HepG2 (cell line): ENCODE measurements around the gene ZSCAN21. TPM values are rescaled to one million over a fixed set of nuclear protein-coding genes. Genes with fewer than 3 reads are reported as not detected.
A peak's percentile ranks its signal among the peaks of the same experiment; 100 is the strongest.

Source experiments
- FOSL1 ChIP-seq: sonication (generic); formaldehyde crosslinking; IDR thresholded peaks from 2 replicates; pipeline ENCODE4 v1.9.0; 2021; ENCODE audit warnings: missing genetic modification reagents, borderline replicate concordance
- FOSL2 ChIP-seq: sonication (generic); formaldehyde crosslinking; IDR thresholded peaks from 2 replicates; pipeline ENCODE4 v1.4.0; 2020; ENCODE audit warnings: missing genetic modification reagents
- FOXA3 ChIP-seq: IDR thresholded peaks from 2 replicates; pipeline ENCODE4 v1.6.1; 2016; ENCODE audit warnings: missing genetic modification reagents, missing compliant biosample characterization
- GPN1 ChIP-seq: sonication (generic); formaldehyde crosslinking; IDR thresholded peaks from 2 replicates; pipeline ENCODE4 v1.5.1; 2020; ENCODE audit warnings: missing genetic modification reagents, borderline replicate concordance
- JARID2 ChIP-seq: sonication (generic); formaldehyde crosslinking; IDR thresholded peaks from 2 replicates; pipeline ENCODE4 v1.8.1; 2023; ENCODE audit warnings: missing genetic modification reagents, inconsistent platforms; ENCODE audit not compliant: insufficient replicate concordance
- KLF15 ChIP-seq: sonication (generic); formaldehyde crosslinking; IDR thresholded peaks from 2 replicates; pipeline ENCODE4 v1.8.1; 2023; ENCODE audit warnings: borderline replicate concordance, mild to moderate bottlenecking, inconsistent platforms, missing genetic modification reagents, mixed read lengths
- POLR2A ChIP-seq, 2 experiments: IDR thresholded peaks; 2 replicates each; pipeline ENCODE4 v1.6.1; 2011; ENCODE audit warnings: low read depth in 2 of 2, low read length in 2 of 2, mild to moderate bottlenecking in 1 of 2, moderate library complexity in 1 of 2; ENCODE audit not compliant: insufficient read depth in 1 of 2
- PRMT3 ChIP-seq: sonication (generic); formaldehyde crosslinking; IDR thresholded peaks from 2 replicates; pipeline ENCODE4 v1.8.1; 2022; ENCODE audit warnings: low read depth, mild to moderate bottlenecking, moderate library complexity, missing genetic modification reagents, borderline replicate concordance
- RARG ChIP-seq: sonication (generic); formaldehyde crosslinking; IDR thresholded peaks from 2 replicates; pipeline ENCODE4 v1.4.0; 2020; ENCODE audit warnings: low read depth, mild to moderate bottlenecking, missing genetic modification reagents
- REXO4 ChIP-seq: sonication (generic); formaldehyde crosslinking; IDR thresholded peaks from 2 replicates; pipeline ENCODE4 v1.8.0; 2022; ENCODE audit warnings: missing genetic modification reagents, mild to moderate bottlenecking, borderline replicate concordance
- SALL2 ChIP-seq: sonication (generic); formaldehyde crosslinking; IDR thresholded peaks from 2 replicates; pipeline ENCODE4 v1.8.1; 2023; ENCODE audit warnings: mild to moderate bottlenecking, missing genetic modification reagents, inconsistent platforms
- SOX13 ChIP-seq, 3 experiments: fragments of 450-650 bp in 1 of 3; sonication (generic) in 1 of 3; formaldehyde crosslinking in 1 of 3; IDR thresholded peaks in 2 of 3; conservative IDR thresholded peaks in 1 of 3; 2 replicates each; pipeline versions ENCODE4 v1.5.0 to v1.6.1; 2016 to 2020; ENCODE audit warnings: antibody characterized with exemption in 1 of 3, mild to moderate bottlenecking in 1 of 3, missing compliant biosample characterization in 1 of 3, missing genetic modification reagents in 1 of 3, moderate library complexity in 1 of 3
- ZNF235 ChIP-seq: sonication (generic); formaldehyde crosslinking; IDR thresholded peaks from 2 replicates; pipeline ENCODE4 v1.8.1; 2023; ENCODE audit warnings: mild to moderate bottlenecking, missing genetic modification reagents, borderline replicate concordance
- ZNF253 ChIP-seq: sonication (generic); formaldehyde crosslinking; IDR thresholded peaks from 2 replicates; pipeline ENCODE4 v1.8.0; 2022; ENCODE audit warnings: mild to moderate bottlenecking, missing genetic modification reagents, borderline replicate concordance
- ZNF30 ChIP-seq: sonication (generic); formaldehyde crosslinking; IDR thresholded peaks from 2 replicates; pipeline ENCODE4 v1.5.0; 2020; ENCODE audit warnings: mild to moderate bottlenecking, missing genetic modification reagents
- ZNF354B ChIP-seq: sonication (generic); formaldehyde crosslinking; IDR thresholded peaks from 2 replicates; pipeline ENCODE4 v1.8.0; 2022; ENCODE audit warnings: mild to moderate bottlenecking, missing genetic modification reagents
- ZNF414 ChIP-seq: sonication (generic); formaldehyde crosslinking; IDR thresholded peaks from 2 replicates; pipeline ENCODE4 v1.5.0; 2020; ENCODE audit warnings: missing genetic modification reagents
- ZNF44 ChIP-seq: sonication (generic); formaldehyde crosslinking; IDR thresholded peaks from 2 replicates; pipeline ENCODE4 v1.5.1; 2020; ENCODE audit warnings: mild to moderate bottlenecking, missing genetic modification reagents
- polyA plus RNA-seq, 8 experiments: library from polyadenylated mRNA; depleted of rRNA in 3 of 8; stranded (reverse) in 7 of 8; unstranded in 1 of 8; fragments of >200 nt; fragmentation: Illumina TruSeq in 4 of 8; extraction: Trizol in 4 of 8; gene quantifications; 2 replicates each; pipeline versions ENCODE4 v1.2.1 to v1.2.3, GENCODE V29; 2011 to 2016; ENCODE audit warnings: low read depth in 4 of 8, missing spikeins in 1 of 8, mixed read lengths in 1 of 8; ENCODE audit not compliant: insufficient read depth in 1 of 8
- total RNA-seq, 5 experiments: library from RNA; depleted of rRNA; stranded (reverse); fragments of >200 nt; fragmentation: Illumina TruSeq; extraction: Trizol; gene quantifications; 2 replicates each; pipeline ENCODE4 v1.2.3, GENCODE V29; 2016; ENCODE audit warnings: low read depth in 1 of 5
- TF ChIP-seq, protein P1 (sequence below): fragments of 450-650 bp; IDR thresholded peaks from 2 replicates; pipeline ENCODE4 v1.6.1; 2016
- TF ChIP-seq, protein P2 (sequence below): sonication (generic); formaldehyde crosslinking; IDR thresholded peaks from 2 replicates; pipeline ENCODE4 v1.4.0; 2020; ENCODE audit warnings: missing genetic modification reagents
- TF ChIP-seq, protein P3 (sequence below): sonication (generic); formaldehyde crosslinking; conservative IDR thresholded peaks from 2 replicates; pipeline ENCODE4 v1.4.0; 2020; ENCODE audit warnings: mild to moderate bottlenecking, missing genetic modification reagents, moderate library complexity

The ZSCAN21 gene
- total and polyA plus RNA-seq, 2 of the 13 experiments (the other 11 are each of a cell fraction or from before 2014, with no cell fraction given), result 7.0 to 10.0 TPM

GRCh38 chr7:100081535-100082102 lies 32.0 kb downstream of the ZSCAN21 start, which contains the start of gene ZNF3 (continued):
- peak; percentile 89 for TF ChIP-seq FOSL2 (CRISPR knock-in tag)
- no peak for TF ChIP-seq ZNF354B (CRISPR knock-in tag)
- TF ChIP-seq ZNF44, result 0 out of 2 replicates have a peak, but pooled peaks have one; percentile 40
- 0 out of 2 replicates have a peak, but pooled peaks have one; percentile 50 for TF ChIP-seq GPN1 (CRISPR knock-in tag)
- TF ChIP-seq, protein P1, sequence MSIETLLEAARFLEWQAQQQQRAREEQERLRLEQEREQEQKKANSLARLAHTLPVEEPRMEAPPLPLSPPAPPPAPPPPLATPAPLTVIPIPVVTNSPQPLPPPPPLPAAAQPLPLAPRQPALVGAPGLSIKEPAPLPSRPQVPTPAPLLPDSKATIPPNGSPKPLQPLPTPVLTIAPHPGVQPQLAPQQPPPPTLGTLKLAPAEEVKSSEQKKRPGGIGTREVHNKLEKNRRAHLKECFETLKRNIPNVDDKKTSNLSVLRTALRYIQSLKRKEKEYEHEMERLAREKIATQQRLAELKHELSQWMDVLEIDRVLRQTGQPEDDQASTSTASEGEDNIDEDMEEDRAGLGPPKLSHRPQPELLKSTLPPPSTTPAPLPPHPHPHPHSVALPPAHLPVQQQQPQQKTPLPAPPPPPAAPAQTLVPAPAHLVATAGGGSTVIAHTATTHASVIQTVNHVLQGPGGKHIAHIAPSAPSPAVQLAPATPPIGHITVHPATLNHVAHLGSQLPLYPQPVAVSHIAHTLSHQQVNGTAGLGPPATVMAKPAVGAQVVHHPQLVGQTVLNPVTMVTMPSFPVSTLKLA, result peak; percentile 72
- peak; percentile 94; the same call in 1 of the 2 replicates for TF ChIP-seq ZNF235 (CRISPR knock-in tag)
- peak; percentile 76 for TF ChIP-seq SALL2 (CRISPR knock-in tag)
- no peak for TF ChIP-seq ZNF253
- TF ChIP-seq RARG (CRISPR knock-in tag), result no peak
- TF ChIP-seq, protein P2, sequence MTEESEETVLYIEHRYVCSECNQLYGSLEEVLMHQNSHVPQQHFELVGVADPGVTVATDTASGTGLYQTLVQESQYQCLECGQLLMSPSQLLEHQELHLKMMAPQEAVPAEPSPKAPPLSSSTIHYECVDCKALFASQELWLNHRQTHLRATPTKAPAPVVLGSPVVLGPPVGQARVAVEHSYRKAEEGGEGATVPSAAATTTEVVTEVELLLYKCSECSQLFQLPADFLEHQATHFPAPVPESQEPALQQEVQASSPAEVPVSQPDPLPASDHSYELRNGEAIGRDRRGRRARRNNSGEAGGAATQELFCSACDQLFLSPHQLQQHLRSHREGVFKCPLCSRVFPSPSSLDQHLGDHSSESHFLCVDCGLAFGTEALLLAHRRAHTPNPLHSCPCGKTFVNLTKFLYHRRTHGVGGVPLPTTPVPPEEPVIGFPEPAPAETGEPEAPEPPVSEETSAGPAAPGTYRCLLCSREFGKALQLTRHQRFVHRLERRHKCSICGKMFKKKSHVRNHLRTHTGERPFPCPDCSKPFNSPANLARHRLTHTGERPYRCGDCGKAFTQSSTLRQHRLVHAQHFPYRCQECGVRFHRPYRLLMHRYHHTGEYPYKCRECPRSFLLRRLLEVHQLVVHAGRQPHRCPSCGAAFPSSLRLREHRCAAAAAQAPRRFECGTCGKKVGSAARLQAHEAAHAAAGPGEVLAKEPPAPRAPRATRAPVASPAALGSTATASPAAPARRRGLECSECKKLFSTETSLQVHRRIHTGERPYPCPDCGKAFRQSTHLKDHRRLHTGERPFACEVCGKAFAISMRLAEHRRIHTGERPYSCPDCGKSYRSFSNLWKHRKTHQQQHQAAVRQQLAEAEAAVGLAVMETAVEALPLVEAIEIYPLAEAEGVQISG (CRISPR knock-in tag), result peak; percentile 99
- TF ChIP-seq FOXA3 (CRISPR knock-in tag), result peak; percentile 80
- no peak for TF ChIP-seq FOSL1 (CRISPR knock-in tag)
- peak; percentile 73 for TF ChIP-seq JARID2 (CRISPR knock-in tag)
- no peak for TF ChIP-seq REXO4 (CRISPR knock-in tag)
- peak; percentile 87; the same call in 1 of the 2 replicates for TF ChIP-seq ZNF30
- TF ChIP-seq SOX13 (IDR thresholded peaks at IDR 0.05), result peak; percentile 68
- TF ChIP-seq SOX13 (CRISPR knock-in tag; conservative IDR thresholded peaks at IDR 0.05 in 1 of 2, IDR thresholded peaks at IDR 0.05 in 1 of 2), result peak in 1 of 2 experiments; percentile 88; a peak in 2 of 4 replicates
- TF ChIP-seq PRMT3 (CRISPR knock-in tag), result peak; percentile 91; the same call in 1 of the 2 replicates
- TF ChIP-seq POLR2A (IDR thresholded peaks at IDR 0.05; ENCODE audit: insufficient read depth in 1 of 2, low read depth in 2 of 2, low read length in 2 of 2), result peak; percentile 87 to 91
- TF ChIP-seq, protein P3, sequence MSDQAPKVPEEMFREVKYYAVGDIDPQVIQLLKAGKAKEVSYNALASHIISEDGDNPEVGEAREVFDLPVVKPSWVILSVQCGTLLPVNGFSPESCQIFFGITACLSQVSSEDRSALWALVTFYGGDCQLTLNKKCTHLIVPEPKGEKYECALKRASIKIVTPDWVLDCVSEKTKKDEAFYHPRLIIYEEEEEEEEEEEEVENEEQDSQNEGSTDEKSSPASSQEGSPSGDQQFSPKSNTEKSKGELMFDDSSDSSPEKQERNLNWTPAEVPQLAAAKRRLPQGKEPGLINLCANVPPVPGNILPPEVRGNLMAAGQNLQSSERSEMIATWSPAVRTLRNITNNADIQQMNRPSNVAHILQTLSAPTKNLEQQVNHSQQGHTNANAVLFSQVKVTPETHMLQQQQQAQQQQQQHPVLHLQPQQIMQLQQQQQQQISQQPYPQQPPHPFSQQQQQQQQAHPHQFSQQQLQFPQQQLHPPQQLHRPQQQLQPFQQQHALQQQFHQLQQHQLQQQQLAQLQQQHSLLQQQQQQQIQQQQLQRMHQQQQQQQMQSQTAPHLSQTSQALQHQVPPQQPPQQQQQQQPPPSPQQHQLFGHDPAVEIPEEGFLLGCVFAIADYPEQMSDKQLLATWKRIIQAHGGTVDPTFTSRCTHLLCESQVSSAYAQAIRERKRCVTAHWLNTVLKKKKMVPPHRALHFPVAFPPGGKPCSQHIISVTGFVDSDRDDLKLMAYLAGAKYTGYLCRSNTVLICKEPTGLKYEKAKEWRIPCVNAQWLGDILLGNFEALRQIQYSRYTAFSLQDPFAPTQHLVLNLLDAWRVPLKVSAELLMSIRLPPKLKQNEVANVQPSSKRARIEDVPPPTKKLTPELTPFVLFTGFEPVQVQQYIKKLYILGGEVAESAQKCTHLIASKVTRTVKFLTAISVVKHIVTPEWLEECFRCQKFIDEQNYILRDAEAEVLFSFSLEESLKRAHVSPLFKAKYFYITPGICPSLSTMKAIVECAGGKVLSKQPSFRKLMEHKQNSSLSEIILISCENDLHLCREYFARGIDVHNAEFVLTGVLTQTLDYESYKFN (CRISPR knock-in tag), result peak; percentile 71
- peak; percentile 92 for TF ChIP-seq ZNF414 (CRISPR knock-in tag)
- TF ChIP-seq KLF15, result peak; percentile 74; the same call in 1 of the 2 replicates
